GM12878 (cell line): ENCODE measurements around the gene MAST4. TPM values are rescaled to one million over a fixed set of nuclear protein-coding genes. Genes with fewer than 3 reads are reported as not detected.

ENCODE experiments used
- ATAC-seq: fragments of 200-7000 bp; cut with Tn5 transposase; 3 replicates; pipeline ENCODE4 v1.9.1; 2020; ENCODE audit warnings: mild to moderate bottlenecking, moderate library complexity
- BruUV-seq: library from RNA; stranded (reverse); fragments of 400-500 nt; replicated peaks from 2 replicates; lab custom pipeline; 2021; lab: Mats Ljungman, UMichigan
- CTCF ChIA-PET: fragments of 300-600 bp; sonication (Branson Sonifier 250); formaldehyde crosslinking; extraction: SDS; loops from one replicate; lab custom pipeline; 2021; ENCODE audit warnings: inconsistent platforms; lab: Yijun Ruan, JAX
- POLR2A ChIA-PET: fragments of 350-600 bp; formaldehyde crosslinking; extraction: SDS; loops from one replicate; lab custom pipeline; 2021; ENCODE audit warnings: inconsistent platforms; lab: Charles Lee
- RAD21 ChIA-PET: fragments of 300-600 bp; sonication (Branson Sonifier 250); formaldehyde crosslinking; loops from one replicate; lab custom pipeline; 2023; ENCODE audit warnings: antibody characterized with exemption; ENCODE audit not compliant: unreplicated experiment; lab: Charles Lee
- SMC1A ChIA-PET: fragments of 300-600 bp; sonication (Branson Sonifier 250); formaldehyde crosslinking; loops from one replicate; lab custom pipeline; 2023; ENCODE audit not compliant: unreplicated experiment, uncharacterized antibody; lab: Charles Lee
- DNase-seq: peaks from one replicate; pipeline ENCODE4 v3.0.0-alpha.2; 2011; ENCODE audit warnings: low read depth, low spot score
- FAIRE-seq: peaks from 3 replicates; lab custom pipeline; 2011; peaks lifted over from hg19 to GRCh38; lab: Jason Lieb, UNC
- H2AFZ ChIP-seq: 2 replicates; pipeline ENCODE4 v1.6.0; 2011; ENCODE audit warnings: low read depth, low read length, control low read depth; ENCODE audit not compliant: control insufficient read depth
- H3K27ac ChIP-seq: 2 replicates; pipeline ENCODE4 v1.5.1; 2011; ENCODE audit warnings: control low read depth; ENCODE audit not compliant: control insufficient read depth, insufficient read depth
- H3K27me3 ChIP-seq, 2 experiments: replicated peaks in 1 of 2; 2 replicates each; pipeline versions ENCODE4 v1.6.0 to v1.6.1; 2011; ENCODE audit warnings: low read length in 1 of 2; ENCODE audit not compliant: control insufficient read depth in 2 of 2, insufficient read depth in 2 of 2
- H3K36me3 ChIP-seq, 2 experiments: 2 replicates each; pipeline ENCODE4 v1.5.1; 2011; ENCODE audit warnings: low read length in 1 of 2; ENCODE audit not compliant: control insufficient read depth in 2 of 2, insufficient read depth in 2 of 2
- H3K4me1 ChIP-seq: 2 replicates; pipeline ENCODE4 v1.6.1; 2011; ENCODE audit warnings: mild to moderate bottlenecking, low read length, moderate library complexity, mixed read lengths; ENCODE audit not compliant: control insufficient read depth, insufficient read depth
- H3K4me2 ChIP-seq: 2 replicates; pipeline ENCODE4 v1.6.0; 2011; ENCODE audit warnings: control low read depth; ENCODE audit not compliant: control insufficient read depth, insufficient read depth
- H3K4me3 ChIP-seq: fragments of 200-600 bp; sonication (generic); 2 replicates; pipeline ENCODE4 v1.5.1; 2016
- H3K79me2 ChIP-seq: 2 replicates; pipeline ENCODE4 v1.6.0; 2011; ENCODE audit warnings: low read length; ENCODE audit not compliant: control insufficient read depth, insufficient read depth
- H3K9ac ChIP-seq: 2 replicates; pipeline ENCODE4 v1.8.0; 2011; ENCODE audit warnings: low read length, control low read depth, mixed read lengths; ENCODE audit not compliant: control insufficient read depth, insufficient read depth
- H3K9me3 ChIP-seq: replicated peaks from 3 replicates; pipeline ENCODE4 v1.5.1; 2011; ENCODE audit warnings: mild to moderate bottlenecking, low read length; ENCODE audit not compliant: control insufficient read depth, insufficient read depth
- H4K20me1 ChIP-seq: 2 replicates; pipeline ENCODE4 v1.6.0; 2011; ENCODE audit not compliant: control insufficient read depth, insufficient read depth
- ASH2L ChIP-seq: fragments of 300-600, 200-600 bp; sonication (generic); IDR thresholded peaks from 2 replicates; pipeline ENCODE4 v1.6.1; 2017; ENCODE audit warnings: low read depth, mild to moderate bottlenecking, borderline replicate concordance
- DPF2 ChIP-seq: fragments of 450-650 bp; IDR thresholded peaks from 2 replicates; pipeline ENCODE4 v1.6.1; 2017; ENCODE audit warnings: mild to moderate bottlenecking
- JUNB ChIP-seq: IDR thresholded peaks from 2 replicates; pipeline ENCODE4 v1.6.1; 2016; ENCODE audit warnings: antibody characterized with exemption, mild to moderate bottlenecking
- MEF2B ChIP-seq: fragments of 450-650 bp; IDR thresholded peaks from 2 replicates; pipeline ENCODE4 v1.6.1; 2018; ENCODE audit warnings: mild to moderate bottlenecking, moderate library complexity; ENCODE audit not compliant: partially characterized antibody, poor library complexity, severe bottlenecking
- MYB ChIP-seq: fragments of 150-350 bp; IDR thresholded peaks from 2 replicates; pipeline ENCODE4 v1.6.1; 2014; ENCODE audit warnings: mild to moderate bottlenecking, low read depth, low read length, borderline replicate concordance
- SMC3 ChIP-seq: IDR thresholded peaks from 2 replicates; pipeline ENCODE4 v1.6.1; 2011; ENCODE audit warnings: low read length, improper control_type of control experiment, borderline replicate concordance
- SREBF1 ChIP-seq: IDR thresholded peaks from 2 replicates; pipeline ENCODE4 v1.6.1; 2012; ENCODE audit warnings: mild to moderate bottlenecking, low read length
- ZBTB4 ChIP-seq: fragments of 450-650 bp; formaldehyde crosslinking; IDR thresholded peaks from 2 replicates; pipeline ENCODE4 v1.4.0; 2022; ENCODE audit warnings: mild to moderate bottlenecking, moderate library complexity
- ZNF24 ChIP-seq: fragments of 450-650 bp; IDR thresholded peaks from 2 replicates; pipeline ENCODE4 v1.6.1; 2017; ENCODE audit warnings: antibody characterized with exemption, mild to moderate bottlenecking
- WGBS: methylation state at CpG from one replicate; pipeline ENCODE4 v1.1.6; 2016; ENCODE audit warnings: low lambda C conversion rate; ENCODE audit not compliant: insufficient replicate concordance, insufficient coverage; ENCODE audit errors: missing lambda C conversion rate; 5-methylcytosine and 5-hydroxymethylcytosine counted together
- in situ Hi-C: fragments of 300-500 bp; cut with MboI; formaldehyde crosslinking; loops from 9 replicates; pipeline ENCODE4 v1.14.3; 2018; ENCODE audit warnings: mixed read lengths
- intact Hi-C: fragments of 100-400 bp; cut with micrococcal nuclease; formaldehyde crosslinking; loops from one replicate; pipeline ENCODE4 v1.14.2; 2022; ENCODE audit not compliant: unreplicated experiment
- polyA plus RNA-seq, 11 experiments: library from polyadenylated mRNA; depleted of rRNA in 4 of 11; unstranded in 6 of 11; stranded (reverse) in 5 of 11; fragments of >200 nt; fragmentation: Nextera tagmentation in 4 of 11; fragmentation: Illumina TruSeq in 1 of 11; extraction: Ambion mirVana in 4 of 11; extraction: Trizol in 1 of 11; gene quantifications; 1 replicate in 1 of 11; 2 replicates in 10 of 11; pipeline versions ENCODE4 v1.2.1 to v1.2.3, GENCODE V29; 2011 to 2016; ENCODE audit warnings: inconsistent platforms in 2 of 11, missing spikeins in 2 of 11, low read depth in 1 of 11
- total RNA-seq, 4 experiments: library from RNA; depleted of rRNA in 3 of 4; stranded (reverse); fragments of >200 nt in 3 of 4; fragmentation: Illumina TruSeq in 1 of 4; extraction: Trizol in 1 of 4; gene quantifications; 2 replicates each; pipeline versions ENCODE4 v1.2.1 to v1.2.3, GENCODE V29; 2013 to 2021
- TF ChIP-seq, protein P1 (sequence below): fragments of 450-650 bp; formaldehyde crosslinking; IDR thresholded peaks from 2 replicates; pipeline ENCODE4 v1.4.0; 2020; ENCODE audit warnings: mild to moderate bottlenecking, moderate library complexity
- TF ChIP-seq, protein P2 (sequence below): IDR thresholded peaks from 2 replicates; pipeline ENCODE4 v1.6.1; 2011; ENCODE audit warnings: low read depth, mild to moderate bottlenecking, low read length, moderate library complexity, borderline replicate concordance; ENCODE audit errors: extremely low read depth

The MAST4 gene
- total and polyA plus RNA-seq, 10 of the 15 experiments (the other 5 are each of a cell fraction or from before 2014, with no cell fraction given): 0.02 to 1.6 (median 0.29) TPM; not detected in 1

DNA sequence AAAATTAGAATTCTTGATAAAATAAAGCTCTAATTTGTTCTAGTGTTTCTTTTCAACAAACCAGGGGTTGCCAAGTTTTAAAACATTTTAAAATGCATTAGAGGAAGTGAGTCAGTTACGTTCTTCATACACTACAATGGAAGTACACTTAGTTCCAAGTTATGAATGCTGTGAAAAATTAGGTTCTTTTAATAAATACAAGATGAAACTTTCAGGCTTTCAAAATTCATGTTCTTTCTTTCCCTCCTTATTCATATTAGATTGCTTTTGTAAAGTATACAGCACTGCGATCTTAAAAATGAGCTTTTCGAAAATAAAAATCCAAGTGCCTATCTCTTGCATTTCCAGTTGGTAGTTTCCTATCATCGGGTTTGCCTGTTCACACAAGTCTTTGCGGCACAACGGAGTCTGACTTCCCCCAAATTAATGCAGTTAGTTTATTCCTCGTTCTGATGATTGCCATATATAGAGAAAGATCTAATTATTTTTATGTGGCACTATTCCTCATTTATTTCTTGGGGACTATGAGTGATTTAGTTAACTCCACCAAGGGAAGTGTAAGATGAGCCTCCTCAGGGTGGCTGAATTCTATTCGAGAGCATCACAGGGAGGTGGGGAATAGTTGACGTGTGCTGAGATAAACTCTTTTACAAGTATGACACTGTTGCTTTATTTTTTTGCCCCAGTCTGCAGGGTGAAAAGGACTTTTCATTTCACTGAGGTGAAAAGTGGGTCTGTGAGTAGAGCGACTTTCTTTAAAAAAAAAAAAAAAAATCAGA is 362.2 kb downstream of the MAST4 start:
- SMC1A ChIA-PET: interaction anchor here (0.7 kb wide), 1 partner anchor 249 kb away, joined by 3 read pairs; no protein-coding TSS in a partner anchor
- H3K9me3 ChIP-seq: no peaks in the 10 kb centered on the region
- CTCF ChIA-PET: interaction anchor here (0.6 kb wide), 1 partner anchor 262 kb away, joined by 4 read pairs; no protein-coding TSS in a partner anchor
- H3K4me1 ChIP-seq: no peaks in the 10 kb centered on the region
- H3K4me3 ChIP-seq: no peak overlapping the region
- DNase-seq: no peak
- no peaks in the 10 kb centered on the region for H3K36me3 ChIP-seq
- TF ChIP-seq, protein P1, sequence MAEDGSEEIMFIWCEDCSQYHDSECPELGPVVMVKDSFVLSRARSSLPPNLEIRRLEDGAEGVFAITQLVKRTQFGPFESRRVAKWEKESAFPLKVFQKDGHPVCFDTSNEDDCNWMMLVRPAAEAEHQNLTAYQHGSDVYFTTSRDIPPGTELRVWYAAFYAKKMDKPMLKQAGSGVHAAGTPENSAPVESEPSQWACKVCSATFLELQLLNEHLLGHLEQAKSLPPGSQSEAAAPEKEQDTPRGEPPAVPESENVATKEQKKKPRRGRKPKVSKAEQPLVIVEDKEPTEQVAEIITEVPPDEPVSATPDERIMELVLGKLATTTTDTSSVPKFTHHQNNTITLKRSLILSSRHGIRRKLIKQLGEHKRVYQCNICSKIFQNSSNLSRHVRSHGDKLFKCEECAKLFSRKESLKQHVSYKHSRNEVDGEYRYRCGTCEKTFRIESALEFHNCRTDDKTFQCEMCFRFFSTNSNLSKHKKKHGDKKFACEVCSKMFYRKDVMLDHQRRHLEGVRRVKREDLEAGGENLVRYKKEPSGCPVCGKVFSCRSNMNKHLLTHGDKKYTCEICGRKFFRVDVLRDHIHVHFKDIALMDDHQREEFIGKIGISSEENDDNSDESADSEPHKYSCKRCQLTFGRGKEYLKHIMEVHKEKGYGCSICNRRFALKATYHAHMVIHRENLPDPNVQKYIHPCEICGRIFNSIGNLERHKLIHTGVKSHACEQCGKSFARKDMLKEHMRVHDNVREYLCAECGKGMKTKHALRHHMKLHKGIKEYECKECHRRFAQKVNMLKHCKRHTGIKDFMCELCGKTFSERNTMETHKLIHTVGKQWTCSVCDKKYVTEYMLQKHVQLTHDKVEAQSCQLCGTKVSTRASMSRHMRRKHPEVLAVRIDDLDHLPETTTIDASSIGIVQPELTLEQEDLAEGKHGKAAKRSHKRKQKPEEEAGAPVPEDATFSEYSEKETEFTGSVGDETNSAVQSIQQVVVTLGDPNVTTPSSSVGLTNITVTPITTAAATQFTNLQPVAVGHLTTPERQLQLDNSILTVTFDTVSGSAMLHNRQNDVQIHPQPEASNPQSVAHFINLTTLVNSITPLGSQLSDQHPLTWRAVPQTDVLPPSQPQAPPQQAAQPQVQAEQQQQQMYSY (CRISPR knock-in tag): no peak
- TF ChIP-seq ZBTB4 (no peak), SMC3 (no peak), DPF2 (no peak), SREBF1 (no peak), ASH2L (no peak), JUNB (no peak), MYB (no peak), MEF2B (no peak), ZNF24 (no peak)
- TF ChIP-seq, protein P2, sequence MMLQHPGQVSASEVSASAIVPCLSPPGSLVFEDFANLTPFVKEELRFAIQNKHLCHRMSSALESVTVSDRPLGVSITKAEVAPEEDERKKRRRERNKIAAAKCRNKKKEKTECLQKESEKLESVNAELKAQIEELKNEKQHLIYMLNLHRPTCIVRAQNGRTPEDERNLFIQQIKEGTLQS: no peak
- no TSS peak for BruUV-seq
- 62% methylated on average over 10 of the region's 10 CpGs for WGBS
- no peak overlapping the region for H3K27ac ChIP-seq
- no peaks in the 10 kb centered on the region for H3K27me3 ChIP-seq
- in situ Hi-C loops: no loop called here
- no peak overlapping the region for H3K4me2 ChIP-seq
- H2AFZ ChIP-seq: no peak overlapping the region
- no peak overlapping the region for H3K9ac ChIP-seq
- FAIRE-seq: no peak
- intact Hi-C loops: no loop called here
- POLR2A ChIA-PET: no interaction called here
- no peaks in the 10 kb centered on the region for H3K79me2 ChIP-seq
- no peak for ATAC-seq
- H4K20me1 ChIP-seq: no peaks in the 10 kb centered on the region
- RAD21 ChIA-PET: no interaction called here
